HG03108 (cell line): ENCODE measurements around the gene TNS1.

ENCODE experiments used
- ATAC-seq: cut with Tn5 transposase; IDR thresholded peaks from one replicate; pipeline ENCODE4 v1.9.1; 2021; ENCODE audit warnings: moderate library complexity; ENCODE audit not compliant: unreplicated experiment

Gene TNS1

DNA sequence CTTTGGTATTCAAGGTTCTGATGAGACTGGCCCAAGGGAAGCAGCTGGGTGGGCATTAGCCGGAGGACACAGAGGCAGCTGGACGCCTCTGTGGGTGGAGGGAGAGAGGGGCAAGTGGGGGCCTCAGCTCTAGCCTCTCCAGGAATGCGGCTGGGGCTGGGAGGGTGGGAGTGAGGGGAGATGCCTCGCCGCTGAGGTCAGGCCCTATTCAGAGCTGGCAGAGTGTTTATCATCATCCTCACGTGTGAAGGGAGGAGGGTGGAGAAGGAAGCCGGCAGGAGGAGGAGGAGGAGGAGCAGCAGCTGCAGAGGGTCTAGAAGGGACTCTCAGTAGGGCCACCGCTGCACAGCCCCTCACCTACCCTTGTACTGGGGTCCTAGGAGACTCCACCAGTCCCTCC lies 43.1 kb downstream of the TNS1 start:
- no peak for ATAC-seq

DNA sequence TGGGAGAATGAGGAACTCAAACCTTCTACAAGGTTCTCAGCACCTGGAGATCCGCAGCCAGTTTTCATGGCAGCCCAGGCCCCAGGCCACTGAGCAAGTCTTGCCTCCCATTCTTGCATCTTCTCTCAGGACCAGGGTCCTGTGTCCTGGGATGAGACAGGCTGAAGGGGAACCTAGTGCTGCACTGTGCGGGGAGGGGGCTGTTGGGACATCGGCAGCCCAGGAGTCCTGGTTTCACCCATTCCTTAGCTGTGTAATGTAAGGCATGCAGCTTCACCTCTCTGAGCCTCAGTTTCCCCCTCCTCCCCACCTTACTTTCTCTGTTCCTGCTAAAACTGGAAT lies 43.9 kb downstream of the TNS1 start:
- no peak for ATAC-seq

DNA sequence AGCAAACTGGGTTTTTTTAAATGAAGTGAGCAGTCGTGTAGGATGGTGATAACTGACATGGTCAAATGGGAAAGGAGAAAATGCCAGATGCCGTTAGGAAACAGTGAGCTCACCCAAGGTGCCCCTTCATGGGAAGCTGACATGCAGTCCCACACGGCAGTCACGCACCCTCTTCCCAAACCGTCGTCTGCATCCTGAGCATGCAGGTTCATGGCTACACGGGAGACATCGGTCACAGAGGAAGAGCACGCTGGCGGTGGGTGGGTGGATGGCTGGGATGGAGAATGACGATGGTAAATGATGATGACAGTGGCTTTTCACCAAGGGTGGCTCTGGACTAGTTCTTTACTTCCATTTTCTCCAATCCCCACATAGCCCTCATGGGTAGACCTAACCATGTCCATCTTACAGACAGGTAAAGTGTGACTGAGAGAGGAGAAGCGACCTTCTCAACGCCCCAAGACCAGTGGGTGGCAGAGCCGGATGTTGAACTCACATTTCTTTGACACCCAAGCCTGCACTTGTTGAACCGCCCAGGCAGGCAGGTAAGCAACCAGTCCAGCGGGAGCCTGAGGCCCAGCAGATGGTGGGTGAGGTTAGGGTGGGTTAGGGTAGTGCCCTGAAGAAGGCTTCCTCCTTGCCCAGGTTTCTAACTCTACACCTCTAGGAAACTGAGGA lies 44.5 kb downstream of the TNS1 start:
- ATAC-seq, result no peak

DNA sequence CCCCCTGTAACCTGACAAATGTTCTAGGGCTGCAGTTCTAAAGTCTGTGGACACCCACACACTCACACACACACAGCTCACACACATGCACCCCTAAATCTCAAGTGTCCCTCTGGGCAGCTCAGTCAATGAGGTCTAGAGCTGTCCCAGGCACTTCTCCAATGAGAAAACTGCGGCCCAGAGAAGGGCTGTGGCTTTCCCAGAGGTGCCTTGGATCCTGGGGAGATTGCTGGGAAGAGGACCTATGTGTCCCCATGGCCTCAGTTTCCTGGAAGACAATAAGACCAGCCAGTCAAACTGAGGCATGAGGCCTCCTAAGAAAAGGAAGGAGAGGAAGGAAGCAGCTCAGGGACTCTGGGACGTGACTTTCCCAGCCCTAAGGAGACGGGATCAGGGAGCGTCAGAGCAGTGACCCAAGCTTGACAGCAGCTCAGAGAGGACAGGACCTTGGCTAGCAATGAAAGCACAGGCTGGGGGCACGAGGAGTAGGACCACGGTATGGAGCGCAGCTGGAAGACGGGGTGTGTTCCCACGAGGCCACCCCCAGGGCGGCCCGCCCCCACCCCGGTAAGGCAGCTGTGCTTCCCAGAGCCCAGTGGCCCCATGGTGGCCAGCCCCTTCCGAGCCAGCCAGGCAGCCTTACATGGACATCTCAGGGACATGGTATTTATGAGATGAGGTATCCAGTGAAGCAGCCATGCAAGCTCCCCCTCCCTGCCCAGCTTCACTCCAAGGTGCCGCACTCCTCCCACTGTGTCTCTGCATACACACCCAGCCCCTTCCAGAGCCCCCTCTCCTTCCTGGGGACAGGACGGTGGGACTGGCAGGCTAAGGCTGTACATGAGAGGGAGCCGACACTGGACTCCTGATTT lies 46.0 kb downstream of the TNS1 start:
- ATAC-seq, result no peak

DNA sequence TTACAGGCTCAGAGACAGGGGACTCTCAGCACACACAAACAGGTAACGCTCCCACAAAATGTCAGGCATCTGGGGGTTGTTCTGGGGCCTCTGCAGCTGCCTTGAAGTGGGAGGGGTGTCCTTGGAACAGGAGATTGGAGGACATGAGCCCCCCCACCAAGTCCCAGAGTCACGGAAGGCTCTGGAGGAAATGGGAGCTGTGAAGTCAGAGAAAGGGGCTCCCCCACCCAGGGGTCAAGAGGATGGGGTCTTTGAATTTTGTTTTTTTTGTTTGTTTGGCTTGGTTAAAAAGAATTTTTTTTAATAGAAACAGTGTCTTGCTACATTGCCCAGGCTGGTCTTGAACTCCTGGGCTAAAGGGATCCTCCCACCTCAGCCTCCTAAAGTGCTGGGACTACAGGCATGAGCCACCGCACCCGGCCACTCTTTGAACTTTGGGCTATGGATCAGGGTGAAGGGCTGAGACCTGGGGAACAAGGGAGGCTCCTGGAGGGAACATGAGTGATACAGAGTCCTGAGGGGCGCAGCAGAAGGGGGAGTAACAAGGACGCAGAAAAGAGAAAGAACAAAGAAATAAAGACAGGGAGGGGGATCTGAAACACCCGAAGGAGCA lies 46.8 kb downstream of the TNS1 start:
- ATAC-seq, result no peak

DNA sequence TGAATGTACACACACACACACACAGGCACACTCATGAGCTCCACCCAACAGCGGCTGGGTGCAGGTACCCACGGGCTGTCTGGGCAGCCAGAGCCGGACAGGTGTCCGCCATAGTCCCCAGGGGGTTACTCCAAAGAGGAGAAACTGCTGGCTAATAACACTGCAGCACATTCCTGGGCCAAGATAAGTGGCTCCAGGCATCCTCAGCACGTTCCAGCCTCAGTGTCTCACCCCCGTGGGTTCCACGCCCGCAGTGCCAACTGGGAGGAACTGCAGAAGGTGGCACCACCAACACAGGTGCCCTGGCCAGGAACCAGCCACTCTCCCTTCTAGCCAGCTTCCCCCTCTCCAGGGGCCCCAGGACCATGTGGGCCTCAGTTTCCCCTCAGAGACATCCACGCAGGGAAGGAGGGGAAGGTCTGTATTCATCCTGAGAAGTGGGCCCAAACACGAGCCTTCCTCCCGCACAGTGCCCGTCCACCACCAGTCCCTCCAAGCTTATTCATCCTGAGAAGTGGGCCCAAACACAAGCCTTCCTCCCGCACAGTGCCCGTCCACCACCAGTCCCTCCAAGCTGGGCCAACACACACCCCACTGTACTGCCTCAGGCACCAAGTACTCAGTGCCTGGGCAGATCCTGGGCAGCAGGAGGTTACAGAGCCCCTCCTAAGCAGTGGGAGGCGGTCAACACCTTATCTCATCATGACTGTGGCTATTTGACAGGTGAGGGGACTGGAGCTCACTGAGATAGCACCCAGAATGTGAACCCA lies 47.6 kb downstream of the TNS1 start:
- no peak for ATAC-seq

DNA sequence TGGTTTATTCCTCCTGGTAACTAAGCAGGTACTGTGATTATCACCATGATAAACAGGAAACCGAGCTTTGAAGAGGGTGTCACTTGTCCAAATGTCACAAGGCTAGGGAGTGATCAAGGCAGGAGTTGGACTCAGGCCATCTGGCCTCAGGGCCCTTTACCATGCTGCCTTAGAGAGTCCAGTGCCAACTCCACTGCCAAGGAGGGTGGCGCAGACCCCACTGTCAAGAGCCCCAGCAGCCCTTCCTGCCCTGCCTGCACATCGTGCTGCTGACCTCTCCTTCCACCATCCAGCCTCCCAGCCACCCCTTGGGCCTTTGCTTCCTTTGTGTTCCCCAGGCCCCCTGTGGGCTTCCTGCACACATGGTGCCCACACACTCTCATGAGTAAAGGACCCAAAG lies 48.3 kb downstream of the TNS1 start:
- ATAC-seq, result no peak

DNA sequence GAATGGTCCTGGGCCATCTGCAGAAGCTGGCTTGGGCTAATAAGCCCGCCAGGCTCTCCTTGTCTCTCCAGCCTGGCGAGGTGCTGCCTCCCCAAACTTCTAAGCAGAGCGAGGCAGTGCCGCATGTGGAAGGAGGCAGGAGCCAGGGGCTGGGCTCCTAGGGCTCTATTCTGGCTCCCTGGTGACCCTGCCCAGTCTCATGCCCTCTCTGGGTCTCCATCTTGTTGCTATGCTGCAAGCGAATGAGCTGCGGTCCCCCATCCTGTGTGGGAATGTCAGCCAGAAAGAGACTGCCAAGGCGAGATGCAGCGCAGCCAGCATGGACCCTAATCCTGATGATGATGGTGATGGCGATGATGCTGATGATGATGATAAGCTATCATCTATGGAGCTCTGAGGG lies 48.7 kb downstream of the TNS1 start:
- no peak for ATAC-seq

DNA sequence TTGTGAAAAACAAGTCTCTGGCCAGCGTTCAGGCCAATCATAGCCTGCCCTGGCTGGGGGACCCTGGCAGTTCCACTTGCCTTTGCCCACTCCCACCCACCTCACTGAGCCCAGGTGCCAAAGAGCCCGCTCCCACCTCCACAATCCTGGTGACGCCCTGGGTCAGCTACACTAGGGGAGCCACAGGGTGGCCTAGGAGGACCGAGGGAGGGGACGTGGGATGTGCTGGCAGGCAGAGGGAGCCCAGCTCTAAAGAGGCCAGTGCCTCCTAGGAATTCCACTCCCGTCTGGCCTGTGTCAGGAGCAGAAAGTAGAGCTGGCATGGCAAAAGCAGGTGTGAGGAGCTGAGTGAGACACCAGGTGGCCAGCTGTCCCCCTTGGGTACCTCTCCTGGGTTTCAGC lies 49.3 kb downstream of the TNS1 start:
- no peak for ATAC-seq

DNA sequence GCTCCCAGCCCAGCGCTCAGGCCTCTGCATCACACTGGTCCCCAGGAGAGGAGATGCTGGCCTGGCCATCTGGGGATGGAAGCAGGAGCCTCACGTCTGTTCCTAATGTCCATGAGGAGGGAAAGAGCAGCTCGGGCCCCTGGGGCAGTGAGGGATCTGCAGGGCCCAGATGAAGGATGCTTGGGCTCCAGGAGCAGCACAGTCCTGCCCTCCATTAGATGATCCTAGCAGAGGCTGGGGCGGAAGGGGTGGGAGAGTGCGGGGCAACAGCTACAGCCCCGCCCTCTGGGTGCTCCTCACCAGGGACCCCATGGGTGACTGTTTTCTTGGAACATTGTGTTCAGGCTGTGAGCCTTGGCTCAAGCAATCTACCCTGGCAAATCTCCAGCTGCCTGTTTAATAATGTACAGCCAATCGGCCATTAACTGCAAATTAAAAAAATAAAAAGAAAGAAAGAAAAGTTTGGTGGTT lies 49.7 kb downstream of the TNS1 start:
- ATAC-seq, result no peak

DNA sequence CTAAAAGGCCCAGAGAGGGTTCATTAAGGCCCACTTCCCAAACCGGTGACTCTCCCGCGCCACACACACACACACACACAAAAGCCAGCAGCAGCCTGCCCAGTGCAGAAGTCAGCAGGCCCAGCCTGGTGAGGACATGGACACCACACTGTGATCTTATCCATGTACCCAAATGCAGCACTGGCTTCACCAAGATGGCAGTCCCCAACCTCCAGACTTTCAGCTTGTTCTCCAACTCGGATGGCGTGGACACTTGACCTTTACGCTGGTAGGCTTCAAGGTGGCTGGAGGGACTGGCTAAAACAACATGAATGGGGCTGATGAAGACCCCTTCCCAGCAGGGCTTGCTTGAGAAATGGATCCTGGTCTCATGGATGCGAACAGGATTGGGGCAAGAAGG lies 50.4 kb downstream of the TNS1 start:
- ATAC-seq, result no peak

DNA sequence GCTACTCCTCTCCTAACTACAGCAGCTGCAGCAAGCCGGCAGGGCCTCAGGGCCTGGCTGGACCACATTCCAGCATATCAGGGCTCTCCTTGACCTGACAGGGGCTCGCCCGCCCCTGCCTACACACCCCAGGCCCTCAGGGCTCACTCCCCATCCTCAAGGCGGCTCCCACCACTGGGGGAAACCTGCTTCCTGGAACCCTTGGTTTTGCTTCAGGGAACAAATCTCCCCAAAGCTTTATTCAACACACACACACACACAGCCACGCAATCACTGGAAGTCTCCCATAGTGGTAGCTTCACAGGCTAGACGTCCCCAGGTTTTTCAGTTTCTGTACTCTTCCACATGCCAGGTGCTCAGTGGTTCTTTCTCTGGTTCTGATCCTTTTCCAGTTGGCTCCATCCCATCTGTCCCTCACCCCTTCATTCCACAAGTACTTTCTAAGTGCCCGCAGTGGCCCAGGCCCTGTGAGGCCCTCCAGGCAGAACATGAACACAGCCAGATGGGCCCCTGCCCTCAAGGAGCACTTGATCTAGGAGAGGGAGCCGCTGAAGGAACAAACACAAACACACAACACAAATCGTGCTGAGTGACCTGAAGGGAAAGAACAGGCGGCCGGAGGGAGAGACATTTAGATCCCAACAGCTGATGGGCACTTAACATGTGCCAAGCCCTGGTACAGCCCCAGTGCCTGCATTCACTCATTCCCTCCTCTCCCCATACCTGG lies 51.1 kb downstream of the TNS1 start:
- ATAC-seq, result no peak

DNA sequence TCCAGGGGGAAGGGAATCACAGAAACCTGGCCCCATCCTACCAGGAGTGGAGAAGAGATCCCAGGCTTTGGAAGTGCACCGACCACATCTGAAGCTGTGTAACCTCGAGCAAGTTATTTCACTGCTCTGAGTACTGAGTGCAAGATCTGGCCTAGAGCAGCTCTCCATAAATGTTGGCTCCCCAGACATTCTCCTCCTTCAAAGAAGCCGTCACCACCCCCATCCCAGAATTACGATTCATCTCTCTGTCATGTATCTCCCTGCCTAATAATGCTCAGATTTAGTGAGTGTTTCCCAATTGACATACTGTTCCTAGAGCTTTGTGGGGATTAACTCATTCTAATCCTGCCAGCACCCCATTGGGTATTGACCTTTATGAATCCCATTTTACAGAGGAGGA lies 51.7 kb downstream of the TNS1 start:
- ATAC-seq, result no peak

DNA sequence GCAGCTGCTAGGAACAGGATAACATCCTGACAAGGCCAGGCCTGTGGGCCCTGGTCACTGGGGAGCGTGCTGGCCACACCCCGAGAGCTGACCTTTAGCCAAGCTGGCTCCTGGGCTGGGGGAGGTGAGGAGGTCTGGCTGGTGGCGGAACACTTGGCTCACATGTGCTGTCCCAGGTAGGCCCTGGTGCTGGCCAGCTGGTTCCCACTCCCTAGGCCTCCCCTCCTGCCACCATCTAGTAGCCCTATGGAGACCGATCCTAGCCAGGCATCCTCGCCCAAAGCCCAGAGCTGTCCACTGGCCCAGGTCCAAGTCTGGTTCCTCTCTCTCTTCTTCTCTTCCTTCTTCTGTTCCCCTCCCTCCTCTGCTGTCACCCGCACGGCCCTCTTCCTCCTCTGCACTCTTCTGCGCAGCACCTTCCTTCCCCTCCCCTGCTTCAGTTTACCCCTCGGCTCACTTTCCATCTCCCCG lies 52.4 kb downstream of the TNS1 start:
- no peak for ATAC-seq

DNA sequence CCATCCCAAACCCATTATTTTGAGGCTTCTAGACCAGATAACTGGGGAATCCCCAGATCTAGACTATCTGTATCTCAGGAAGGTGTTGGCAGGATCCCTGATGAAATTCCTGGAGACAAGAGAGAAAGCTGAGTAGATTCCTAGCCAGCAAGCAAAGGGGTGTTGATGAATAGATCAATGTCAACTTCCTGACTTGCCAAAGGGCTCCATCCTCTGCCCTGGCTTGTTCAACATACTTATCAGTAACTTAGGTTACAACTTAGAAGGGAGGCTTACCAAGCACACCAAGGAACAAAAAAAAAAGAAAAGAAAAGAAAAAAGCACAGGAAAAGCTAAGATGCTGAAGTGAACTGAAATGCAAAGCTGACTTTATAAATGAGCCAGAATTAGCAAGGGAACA lies 53.3 kb downstream of the TNS1 start:
- no peak for ATAC-seq

DNA sequence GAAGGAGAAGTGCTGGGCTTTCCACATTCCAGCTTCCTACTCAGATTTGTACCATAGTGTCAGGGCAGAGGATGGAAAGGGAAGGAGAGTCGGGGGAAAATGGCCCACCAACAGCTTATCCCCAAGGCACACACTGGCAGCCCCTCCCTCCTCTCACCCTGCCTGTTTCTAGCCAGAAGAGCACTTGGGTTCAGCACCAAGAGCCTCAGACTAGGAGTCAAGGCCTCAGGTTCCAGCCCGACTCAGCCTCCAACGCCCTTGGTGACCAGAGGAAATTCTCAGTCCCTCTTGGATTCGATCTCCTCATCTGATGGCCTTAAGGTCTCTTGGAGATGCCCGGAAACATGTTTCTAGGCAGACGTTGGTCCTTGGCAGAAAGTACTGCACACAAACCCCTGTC lies 53.9 kb downstream of the TNS1 start:
- no peak for ATAC-seq

DNA sequence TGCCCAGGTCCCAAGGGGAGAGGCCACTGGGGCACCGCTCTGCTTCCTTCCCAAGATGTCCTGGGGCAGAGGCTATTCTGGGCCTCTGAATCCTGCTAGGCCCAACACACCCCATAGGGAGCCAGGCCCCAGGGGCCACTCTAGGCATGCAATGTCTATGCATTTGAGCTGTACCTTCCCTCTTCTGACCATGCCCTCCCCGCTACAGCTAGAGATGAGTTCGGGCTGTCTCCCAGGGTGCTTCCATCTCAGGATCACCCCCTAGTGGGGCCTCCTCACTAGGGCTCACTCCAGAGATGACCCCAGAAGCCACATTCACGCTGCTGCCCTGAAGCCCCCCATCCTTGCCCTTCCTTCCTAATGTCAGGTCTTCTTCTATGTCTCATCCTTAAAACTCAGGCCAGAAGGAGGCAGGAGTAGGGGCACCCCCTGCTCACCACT lies 54.4 kb downstream of the TNS1 start:
- no peak for ATAC-seq

DNA sequence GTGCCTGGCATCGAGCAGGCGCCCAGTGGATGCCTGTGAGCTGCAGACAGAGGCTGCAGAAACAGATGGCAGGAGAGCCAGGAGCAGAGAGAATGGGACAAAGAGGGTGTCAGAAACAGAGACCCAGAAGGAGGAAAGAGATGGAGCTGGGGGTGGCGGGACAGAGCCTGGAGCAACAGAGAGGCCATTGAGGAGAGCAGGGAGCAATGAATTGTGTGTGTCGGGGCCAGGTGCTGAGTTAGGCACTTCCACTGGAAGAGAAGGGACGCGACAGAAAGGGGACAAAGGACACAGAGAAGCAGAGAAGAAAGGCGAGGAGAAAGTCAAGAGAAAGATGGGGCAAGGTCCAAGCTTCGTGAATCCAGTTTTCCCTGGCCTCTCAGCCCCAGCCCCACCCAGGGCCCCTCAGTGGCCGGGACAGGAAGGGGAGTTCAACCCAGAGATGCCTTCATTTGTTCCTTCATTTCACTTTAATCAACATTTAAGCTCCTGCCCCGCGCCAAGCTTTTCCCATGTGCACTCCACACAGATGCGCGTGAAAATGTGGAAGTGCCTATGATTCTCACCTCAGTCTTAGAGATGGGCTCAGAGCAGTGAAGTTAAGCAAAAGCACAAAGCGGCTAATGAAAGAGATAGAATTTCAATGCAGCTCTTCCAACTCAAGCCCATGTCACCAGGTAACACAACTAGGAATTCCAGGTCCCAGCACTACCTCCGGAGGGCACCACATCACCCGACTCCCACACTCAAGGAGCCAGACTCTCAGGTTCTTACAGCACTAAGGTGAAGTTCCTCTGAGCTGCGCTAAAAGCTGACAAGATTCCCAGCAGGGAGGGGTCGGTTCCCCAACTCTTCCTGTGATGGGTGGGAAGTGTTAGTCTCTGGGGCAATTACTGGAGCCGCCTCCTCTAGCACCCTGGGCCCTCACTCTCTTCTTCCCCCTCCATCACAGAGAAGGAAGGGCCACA lies 55.1 kb downstream of the TNS1 start:
- no peak for ATAC-seq

DNA sequence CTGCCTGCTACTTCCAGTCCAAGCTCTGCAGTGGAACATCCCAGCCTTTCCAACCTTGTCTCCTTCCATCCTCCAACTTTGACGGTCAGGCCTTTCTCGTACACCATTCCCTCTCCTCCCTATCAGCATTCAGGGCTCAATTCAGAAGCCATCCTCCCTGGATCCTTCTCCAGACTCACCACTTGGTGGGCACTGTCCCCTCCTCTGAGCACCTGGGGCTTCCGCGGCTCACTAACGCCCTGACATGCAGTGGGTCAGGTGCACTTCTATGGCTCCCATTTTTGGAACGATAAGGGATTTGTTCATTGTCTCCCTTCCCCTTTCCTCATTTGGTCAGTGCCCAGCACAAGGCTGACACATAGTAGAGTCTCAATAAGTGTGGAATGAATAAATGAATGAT lies 56.7 kb downstream of the TNS1 start:
- ATAC-seq, result no peak
